MM.1S (cell line): Measurements from ENCODE around the gene C2CD2L.

ENCODE experiments used
- DNase-seq: peaks from one replicate; pipeline ENCODE4 v3.0.0-alpha.2; 2015
- H2AFZ ChIP-seq: fragments of 300-600 bp; sonication (generic); 2 replicates; pipeline ENCODE4 v1.6.0; 2016; ENCODE audit warnings: antibody characterized with exemption, low read length
- H3F3A ChIP-seq: fragments of 300-600 bp; sonication (generic); 2 replicates; pipeline ENCODE4 v1.6.1; 2016; ENCODE audit warnings: mild to moderate bottlenecking, antibody characterized with exemption, low read length, moderate library complexity, mixed read lengths; ENCODE audit not compliant: insufficient read depth
- H3K27ac ChIP-seq: fragments of 300-600 bp; sonication (generic); 2 replicates; pipeline ENCODE4 v1.5.1; 2016; ENCODE audit warnings: mild to moderate bottlenecking, low read length
- H3K27me3 ChIP-seq: fragments of 300-600 bp; sonication (generic); replicated peaks from 2 replicates; pipeline ENCODE4 v1.6.0; 2016; ENCODE audit warnings: low read length; ENCODE audit not compliant: insufficient read depth
- H3K36me3 ChIP-seq: fragments of 300-600 bp; sonication (generic); replicated peaks from 2 replicates; pipeline ENCODE4 v1.6.1; 2016; ENCODE audit warnings: mild to moderate bottlenecking, low read length, mixed read lengths; ENCODE audit not compliant: insufficient read depth
- H3K4me1 ChIP-seq: fragments of 300-600 bp; sonication (generic); 2 replicates; pipeline ENCODE4 v1.6.1; 2016; ENCODE audit warnings: low read length, mixed read lengths
- H3K4me2 ChIP-seq: fragments of 300-600 bp; sonication (generic); 2 replicates; pipeline ENCODE4 v1.6.0; 2016; ENCODE audit warnings: low read depth, low read length
- H3K4me3 ChIP-seq: fragments of 300-600 bp; sonication (generic); 2 replicates; pipeline ENCODE4 v1.5.1; 2016; ENCODE audit warnings: low read length, mixed read lengths
- H3K79me2 ChIP-seq: fragments of 300-600 bp; sonication (generic); 2 replicates; pipeline ENCODE4 v1.6.1; 2016; ENCODE audit warnings: mixed run types, low read length, mixed read lengths
- H3K9ac ChIP-seq: fragments of 300-600 bp; sonication (generic); 2 replicates; pipeline ENCODE4 v1.6.1; 2016; ENCODE audit warnings: low read length, mixed read lengths
- H3K9me2 ChIP-seq: fragments of 300-600 bp; sonication (generic); replicated peaks from 2 replicates; pipeline ENCODE4 v1.6.1; 2016; ENCODE audit warnings: mild to moderate bottlenecking, low read length, mixed read lengths; ENCODE audit not compliant: insufficient read depth
- H3K9me3 ChIP-seq: fragments of 300-600 bp; sonication (generic); replicated peaks from 2 replicates; pipeline ENCODE4 v1.6.1; 2016; ENCODE audit warnings: mild to moderate bottlenecking, low read length, mixed read lengths; ENCODE audit not compliant: insufficient read depth
- H4K20me1 ChIP-seq: fragments of 300-600 bp; sonication (generic); 2 replicates; pipeline ENCODE4 v1.6.1; 2016; ENCODE audit warnings: mild to moderate bottlenecking, low read length, moderate library complexity, mixed read lengths; ENCODE audit not compliant: insufficient read depth
- CTCF ChIP-seq: fragments of 300-600 bp; sonication (generic); IDR thresholded peaks from 2 replicates; pipeline ENCODE4 v1.5.1; 2016; ENCODE audit warnings: antibody characterized with exemption, low read length, mixed read lengths
- EZH2 ChIP-seq: fragments of 300-600 bp; sonication (generic); optimal IDR thresholded peaks from 2 replicates; pipeline ENCODE3; 2017; ENCODE audit warnings: low read depth, mild to moderate bottlenecking, antibody characterized with exemption, low read length, mixed read lengths
- EZH2phosphoT487 ChIP-seq: fragments of 300-600 bp; sonication (generic); IDR thresholded peaks from 2 replicates; pipeline ENCODE4 v1.6.1; 2018; ENCODE audit warnings: antibody characterized with exemption, low read length

C2CD2L gene

DNA sequence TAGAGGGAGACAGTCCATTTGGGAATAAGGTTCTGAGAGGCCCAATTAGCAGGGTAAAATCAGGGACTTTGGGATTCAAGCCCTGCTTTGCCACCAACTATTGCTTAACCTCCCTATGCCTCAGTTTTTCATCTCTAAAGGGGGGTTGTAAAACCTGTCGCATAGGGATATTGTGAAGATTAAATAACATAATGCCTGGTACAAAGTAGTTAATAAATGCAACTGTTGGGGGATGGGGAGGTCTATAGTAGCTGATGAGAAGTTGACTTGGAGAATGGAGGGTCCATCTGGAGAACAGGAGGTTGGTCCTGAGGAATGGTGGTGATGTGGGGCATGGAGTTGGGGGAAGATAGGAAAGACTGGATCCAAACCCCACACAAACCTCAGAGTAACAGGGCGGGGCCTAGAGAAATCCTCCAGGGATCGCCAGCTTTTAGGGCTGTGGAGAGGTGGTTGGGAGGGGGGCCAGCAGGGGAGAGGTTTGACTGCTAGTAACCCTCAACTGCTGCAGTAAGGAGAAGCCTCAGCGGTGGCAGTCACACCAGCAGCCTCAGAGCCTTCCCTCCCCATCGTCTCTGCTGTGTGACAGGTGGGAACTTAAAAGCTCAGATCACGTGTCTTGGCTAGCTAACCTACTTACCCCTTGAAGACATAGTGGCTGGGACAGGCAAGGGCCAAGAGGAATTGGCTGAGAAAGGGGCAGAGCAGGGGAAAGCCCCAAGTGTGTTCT lies 40.6 kb downstream of the C2CD2L start:
- H3K36me3 ChIP-seq: no peaks in the 10 kb centered on the region
- H4K20me1 ChIP-seq: no peaks in the 10 kb centered on the region
- no peaks in the 10 kb centered on the region for H3F3A ChIP-seq
- no peak for DNase-seq
- no peak overlapping the region for H3K27ac ChIP-seq
- H3K4me1 ChIP-seq: peaks cover 7% of the 10 kb centered on the region
- peak overlapping the region; percentile 99; the same call in 1 of the 2 replicates for H3K4me2 ChIP-seq
- TF ChIP-seq CTCF (no peak), EZH2phosphoT487 (no peak), EZH2 (no peak)
- H3K9me2 ChIP-seq: no peaks in the 10 kb centered on the region
- no peak overlapping the region for H3K4me3 ChIP-seq
- no peaks in the 10 kb centered on the region for H3K9me3 ChIP-seq
- no peak overlapping the region for H3K9ac ChIP-seq
- H2AFZ ChIP-seq: no peak overlapping the region
- H3K79me2 ChIP-seq: no peaks in the 10 kb centered on the region
- H3K27me3 ChIP-seq: peaks cover 45% of the 10 kb centered on the region

DNA sequence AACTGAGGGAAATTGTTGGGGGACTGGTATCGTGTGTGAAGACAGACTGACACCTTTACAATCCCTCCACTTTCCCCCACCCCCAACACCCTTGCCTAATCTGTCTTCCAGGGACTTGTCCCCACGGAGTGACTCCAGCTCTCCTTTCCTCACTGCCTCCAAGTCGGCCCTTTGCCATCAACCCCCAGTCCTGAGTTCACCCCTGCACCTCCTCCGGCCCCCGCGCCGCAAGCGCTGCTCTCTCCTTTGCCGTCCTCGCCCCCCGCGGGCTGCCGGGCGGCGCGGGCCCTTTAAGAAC lies 41.5 kb downstream of the C2CD2L start:
- Histone ChIP-seq H3K9me3 (no peaks in the 10 kb centered on the region), H3K27me3 (peaks cover 53% of the 10 kb centered on the region), H3K27ac (no peak overlapping the region), H3K9ac (peak overlapping the region; percentile 32; the same call in 1 of the 2 replicates), H3K4me3 (peak overlapping the region; percentile 74), H4K20me1 (no peaks in the 10 kb centered on the region), H3K36me3 (no peaks in the 10 kb centered on the region), H3K4me1 (peaks cover 7% of the 10 kb centered on the region), H3K9me2 (no peaks in the 10 kb centered on the region), H3K4me2 (peak overlapping the region; percentile 99), H3K79me2 (no peaks in the 10 kb centered on the region), H2AFZ (peak overlapping the region; percentile 96), H3F3A (no peaks in the 10 kb centered on the region)
- DNase-seq: no peak
- TF ChIP-seq CTCF: no peak
- TF ChIP-seq EZH2: no peak
- no peak for TF ChIP-seq EZH2phosphoT487

GRCh38 chr11:119149018-119149785 lies 42.1 kb downstream of the C2CD2L start, which contains the start of gene ABCG4:
Gene ABCG4, plus strand, starts transcription at chr11:119149052. Its CDS starts 914 bp downstream, at chr11:119149966.
- Histone ChIP-seq H3F3A (no peaks in the 10 kb centered on the region), H3K36me3 (no peaks in the 10 kb centered on the region), H3K9ac (peak within 1 kb of the TSS; percentile 32; the same call in 1 of the 2 replicates), H3K4me3 (peak within 1 kb of the TSS; percentile 74), H3K9me3 (no peaks in the 10 kb centered on the region), H2AFZ (peak within 1 kb of the TSS; percentile 96), H3K27ac (no peak within 1 kb of the TSS), H3K79me2 (no peaks in the 10 kb centered on the region), H3K27me3 (peaks cover 56% of the 10 kb centered on the region), H4K20me1 (no peaks in the 10 kb centered on the region), H3K9me2 (no peaks in the 10 kb centered on the region), H3K4me1 (peaks cover 7% of the 10 kb centered on the region), H3K4me2 (peak within 1 kb of the TSS; percentile 99)
- no peak for DNase-seq
- TF ChIP-seq CTCF (no peak), EZH2phosphoT487 (no peak), EZH2 (no peak)
